HG03460 (cell line): ENCODE measurements around the gene KRTAP10-2.
"Not testable (repeated sequence)": the region's sequence is repeated elsewhere in the genome, so short reads cannot be mapped to it uniquely, and the experiment has no call there.

ENCODE experiments used
- ATAC-seq: cut with Tn5 transposase; IDR thresholded peaks from one replicate; pipeline ENCODE4 v1.9.1; 2021; ENCODE audit not compliant: unreplicated experiment

The KRTAP10-2 gene

GRCh38 chr21:44551340-44551961 is at the start of gene KRTAP10-2:
KRTAP10-2 (minus strand) TSS chr21:44551505; CDS start chr21:44551458, 47 bp downstream.
- no peak for ATAC-seq

GRCh38 chr21:44601091-44601490 is 49.8 kb upstream of the KRTAP10-2 start:
- not testable (repeated sequence) for ATAC-seq

- ATAC-seq, result not testable (repeated sequence)
Observed at GRCh38 chr21:44600118-44600978, 49.0 kb upstream of the KRTAP10-2 start, which contains the start of gene KRTAP10-7. KRTAP10-7 (plus strand) TSS chr21:44600597; CDS start chr21:44600622, 25 bp downstream.

GRCh38 chr21:44599264-44600029 is 48.1 kb upstream of the KRTAP10-2 start:
- no peak for ATAC-seq

GRCh38 chr21:44598061-44598460 is 46.8 kb upstream of the KRTAP10-2 start:
- no peak for ATAC-seq

GRCh38 chr21:44596068-44596725 is 44.9 kb upstream of the KRTAP10-2 start:
- ATAC-seq, result no peak

GRCh38 chr21:44595524-44595923 is 44.2 kb upstream of the KRTAP10-2 start:
- no peak for ATAC-seq

- ATAC-seq, result no peak
Observed at GRCh38 chr21:44594406-44594916, 43.2 kb upstream of the KRTAP10-2 start.

- ATAC-seq, result no peak
Observed at GRCh38 chr21:44593598-44594405, 42.5 kb upstream of the KRTAP10-2 start.

- no peak for ATAC-seq
Observed at GRCh38 chr21:44592446-44593311, 41.4 kb upstream of the KRTAP10-2 start, which contains the start of gene KRTAP10-6. KRTAP10-6 (minus strand) TSS chr21:44592505; CDS start chr21:44592484, 21 bp downstream.

- not testable (repeated sequence) for ATAC-seq
Observed at GRCh38 chr21:44591801-44592130, 40.5 kb upstream of the KRTAP10-2 start.

- ATAC-seq, result not testable (repeated sequence)
Observed at GRCh38 chr21:44590897-44591800, 39.8 kb upstream of the KRTAP10-2 start.

- no peak for ATAC-seq
Observed at GRCh38 chr21:44590311-44590721, 39.0 kb upstream of the KRTAP10-2 start.

GRCh38 chr21:44589586-44590305 is 38.4 kb upstream of the KRTAP10-2 start:
- ATAC-seq, result no peak

- ATAC-seq, result no peak
Observed at GRCh38 chr21:44589094-44589493, 37.8 kb upstream of the KRTAP10-2 start.

GRCh38 chr21:44585892-44586291 is 34.6 kb upstream of the KRTAP10-2 start:
- ATAC-seq, result no peak

- ATAC-seq, result no peak
Observed at GRCh38 chr21:44583800-44584147, 32.5 kb upstream of the KRTAP10-2 start.
